Gastroesophageal sphincter (tissue), 4 donors: ENCODE measurements around the gene C5AR2. TPM values are rescaled to one million over a fixed set of nuclear protein-coding genes. Genes with fewer than 3 reads are reported as not detected.
"Not testable (repeated sequence)": the region's sequence is repeated elsewhere in the genome, so short reads cannot be mapped to it uniquely, and the experiment has no call there.

Experiments
- ATAC-seq: fragments of 150-250 bp; one replicate; pipeline ENCODE4 v1.9.1; 2016; ENCODE audit warnings: mild to moderate bottlenecking, moderate library complexity
- H3K27ac ChIP-seq, 4 donors: fragments of 200-600 bp; sonication (generic) in 3 of 4; 1 replicate in 3 of 4; 2 replicates in 1 of 4; pipeline ENCODE4 v1.5.1; 2016 to 2019
- H3K27me3 ChIP-seq: fragments of 200-600 bp; sonication (generic); one replicate; pipeline ENCODE4 v1.5.1; 2019
- H3K36me3 ChIP-seq, 2 donors: fragments of 200-600 bp; sonication (generic); one replicate each; pipeline ENCODE4 v1.5.1; 2019; ENCODE audit warnings: control low read depth in 1 of 2
- H3K4me1 ChIP-seq, 3 donors: fragments of 200-600 bp; sonication (generic); 1 replicate in 2 of 3; 2 replicates in 1 of 3; pipeline ENCODE4 v1.5.1; 2016 to 2019; ENCODE audit warnings: control low read depth in 2 of 3
- H3K4me3 ChIP-seq, 2 donors: fragments of 200-600 bp; sonication (generic); one replicate each; pipeline ENCODE4 v1.5.1; 2019; ENCODE audit warnings: mild to moderate bottlenecking in 1 of 2, moderate library complexity in 1 of 2
- H3K9me3 ChIP-seq, 3 donors: fragments of 200-600 bp; sonication (generic); one replicate each; pipeline ENCODE4 v1.5.1; 2017 to 2019; ENCODE audit warnings: control low read depth in 2 of 3
- EP300 ChIP-seq: sonication (generic); formaldehyde crosslinking; IDR thresholded peaks from one replicate; pipeline ENCODE4 v1.6.1; 2017; ENCODE audit warnings: antibody characterized with exemption, mild to moderate bottlenecking
- POLR2A ChIP-seq, 2 donors: fragments of 450-650 bp; IDR thresholded peaks; one replicate each; pipeline ENCODE4 v1.6.1; 2017; ENCODE audit warnings: antibody characterized with exemption in 2 of 2, mild to moderate bottlenecking in 2 of 2, moderate library complexity in 1 of 2
- POLR2AphosphoS5 ChIP-seq: sonication (generic); formaldehyde crosslinking; IDR thresholded peaks from one replicate; pipeline ENCODE4 v1.6.1; 2017; ENCODE audit warnings: antibody characterized with exemption
- WGBS, 2 donors: methylation state at CpG; one replicate each; pipeline ENCODE4 v1.1.5; 2018; ENCODE audit warnings: low coverage in 1 of 2; 5-methylcytosine and 5-hydroxymethylcytosine counted together
- total RNA-seq, 4 donors: library from RNA; depleted of rRNA; stranded (reverse); fragments of >200 nt; gene quantifications; one replicate each; pipeline ENCODE4 v1.1.0, GENCODE V29; 2016
- TF ChIP-seq, protein P1 (sequence below), 4 experiments: fragments of 200-600 bp in 2 of 4; fragments of 450-650 bp in 2 of 4; sonication (generic) in 1 of 4; IDR thresholded peaks; one replicate each; pipeline ENCODE4 v1.5.1; 2017 to 2019; ENCODE audit warnings: antibody characterized with exemption in 4 of 4, mild to moderate bottlenecking in 2 of 4, moderate library complexity in 2 of 4

The C5AR2 gene
- total RNA-seq, 4 donors from 2014 or later, result 0.15 to 2.3 (median 1.2) TPM

DNA sequence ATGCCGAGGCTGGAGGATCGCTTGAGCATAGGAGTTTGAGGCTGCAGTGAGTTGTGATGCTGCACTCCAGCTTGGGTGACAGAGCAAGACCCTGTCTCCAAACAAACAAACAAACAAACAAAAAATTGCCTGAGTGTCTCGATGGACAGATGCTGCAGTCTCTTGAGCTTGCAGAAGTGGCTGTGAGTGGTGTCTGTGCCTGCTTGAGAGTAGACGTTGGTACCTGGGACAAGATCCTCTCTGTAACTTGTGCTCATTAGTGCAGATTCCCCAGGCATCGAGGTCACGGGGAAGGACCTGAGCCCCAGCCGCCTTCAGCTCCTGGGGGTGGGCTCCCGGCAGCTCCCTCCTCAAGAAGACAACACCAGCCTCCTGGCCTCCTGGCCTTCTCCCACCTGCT is 8.6 kb upstream of the C5AR2 start:
- Histone ChIP-seq H3K27ac (peak overlapping the region in 2 of 4 donors; percentile 35 to 57), H3K4me1 (no peaks in the 10 kb centered on the region), H3K9me3 (no peaks in the 10 kb centered on the region), H3K4me3 (no peak overlapping the region), H3K36me3 (no peaks in the 10 kb centered on the region), H3K27me3 (peaks cover 53% of the 10 kb centered on the region)
- ATAC-seq, result no peak
- 67 to 69% methylated on average over 7 to 8 of the region's 8 CpGs for WGBS, 2 donors
- TF ChIP-seq, protein P1, sequence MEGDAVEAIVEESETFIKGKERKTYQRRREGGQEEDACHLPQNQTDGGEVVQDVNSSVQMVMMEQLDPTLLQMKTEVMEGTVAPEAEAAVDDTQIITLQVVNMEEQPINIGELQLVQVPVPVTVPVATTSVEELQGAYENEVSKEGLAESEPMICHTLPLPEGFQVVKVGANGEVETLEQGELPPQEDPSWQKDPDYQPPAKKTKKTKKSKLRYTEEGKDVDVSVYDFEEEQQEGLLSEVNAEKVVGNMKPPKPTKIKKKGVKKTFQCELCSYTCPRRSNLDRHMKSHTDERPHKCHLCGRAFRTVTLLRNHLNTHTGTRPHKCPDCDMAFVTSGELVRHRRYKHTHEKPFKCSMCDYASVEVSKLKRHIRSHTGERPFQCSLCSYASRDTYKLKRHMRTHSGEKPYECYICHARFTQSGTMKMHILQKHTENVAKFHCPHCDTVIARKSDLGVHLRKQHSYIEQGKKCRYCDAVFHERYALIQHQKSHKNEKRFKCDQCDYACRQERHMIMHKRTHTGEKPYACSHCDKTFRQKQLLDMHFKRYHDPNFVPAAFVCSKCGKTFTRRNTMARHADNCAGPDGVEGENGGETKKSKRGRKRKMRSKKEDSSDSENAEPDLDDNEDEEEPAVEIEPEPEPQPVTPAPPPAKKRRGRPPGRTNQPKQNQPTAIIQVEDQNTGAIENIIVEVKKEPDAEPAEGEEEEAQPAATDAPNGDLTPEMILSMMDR (IDR thresholded peaks at IDR 0.05), result no peak
- TF ChIP-seq EP300 (no peak), POLR2AphosphoS5 (no peak), POLR2A (IDR thresholded peaks at IDR 0.05) (no peak)

GRCh38 chr19:47323872-47324271 is 8.1 kb upstream of the C5AR2 start:
- H3K27me3 ChIP-seq, result peaks cover 54% of the 10 kb centered on the region
- no peaks in the 10 kb centered on the region for H3K9me3 ChIP-seq
- WGBS, 2 donors, result 66 to 73% methylated on average over 10 to 12 of the region's 12 CpGs
- ATAC-seq, result no peak
- H3K4me3 ChIP-seq, result peak overlapping the region in 1 of 2 donors; percentile 12
- H3K36me3 ChIP-seq, result no peaks in the 10 kb centered on the region
- peak overlapping the region in 3 of 4 donors; percentile 35 to 57 (median 51) for H3K27ac ChIP-seq
- no peak for TF ChIP-seq POLR2AphosphoS5
- TF ChIP-seq EP300, result no peak
- TF ChIP-seq, protein P1 (IDR thresholded peaks at IDR 0.05), result no peak
- no peak for TF ChIP-seq POLR2A (IDR thresholded peaks at IDR 0.05)
- no peaks in the 10 kb centered on the region for H3K4me1 ChIP-seq

- peak overlapping the region in 2 of 4 donors; percentile 35 to 57 for H3K27ac ChIP-seq
- WGBS, 2 donors, result 51% methylated on average over 6 of the region's 9 CpGs; no CpG with 5 or more reads in 1 of the 2 donors
- peaks cover 53% of the 10 kb centered on the region for H3K27me3 ChIP-seq
- no peaks in the 10 kb centered on the region for H3K36me3 ChIP-seq
- H3K4me3 ChIP-seq, result no peak overlapping the region
- peak; percentile 67 for ATAC-seq
- TF ChIP-seq EP300 (no peak), POLR2AphosphoS5 (no peak), POLR2A (IDR thresholded peaks at IDR 0.05) (no peak)
- TF ChIP-seq, protein P1 (IDR thresholded peaks at IDR 0.05), result no peak
- no peaks in the 10 kb centered on the region for H3K9me3 ChIP-seq
- no peaks in the 10 kb centered on the region for H3K4me1 ChIP-seq
These were observed 7.5 kb upstream of the C5AR2 start for GRCh38 chr19:47324502-47324901.

GRCh38 chr19:47330466-47330869 is 1.5 kb upstream of the C5AR2 start:
- peak overlapping the region in 2 of 4 donors; percentile 45 to 64 for H3K27ac ChIP-seq
- peak; percentile 66 for ATAC-seq

DNA sequence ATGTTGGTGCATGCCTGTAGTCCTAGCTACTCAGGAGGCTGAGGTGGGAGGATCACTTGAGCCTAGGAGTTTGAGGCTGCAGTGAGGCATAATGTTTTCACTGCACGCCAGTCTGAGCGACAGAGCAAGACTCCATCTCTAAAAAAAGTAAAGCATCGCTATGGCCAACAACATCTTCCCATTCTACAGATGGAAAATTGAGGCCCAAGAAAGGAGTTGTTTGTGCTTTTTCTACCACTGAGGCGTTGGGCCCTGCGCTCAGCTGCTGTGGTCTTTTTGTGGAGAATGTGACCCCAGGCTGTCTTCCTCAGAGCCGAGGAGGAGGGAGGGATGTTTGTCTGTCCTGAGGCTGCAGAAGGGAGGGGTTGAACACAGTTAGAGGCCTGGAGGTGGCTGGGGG is 485 bp upstream of the C5AR2 start:
- Histone ChIP-seq H3K4me1 (no peaks in the 10 kb centered on the region), H3K27ac (peak overlapping the region in 2 of 4 donors; percentile 43 to 64), H3K36me3 (no peaks in the 10 kb centered on the region), H3K9me3 (no peaks in the 10 kb centered on the region), H3K4me3 (no peak overlapping the region), H3K27me3 (peaks cover 43% of the 10 kb centered on the region)
- WGBS, 2 donors, result 86% methylated on average over 5 of the region's 6 CpGs; no CpG with 5 or more reads in 1 of the 2 donors
- no peak for TF ChIP-seq POLR2A (IDR thresholded peaks at IDR 0.05)
- no peak for ATAC-seq

More at GRCh38 chr19:47330466-47330869, 1.5 kb upstream of the C5AR2 start:
- H3K4me3 ChIP-seq, result no peak overlapping the region
- H3K36me3 ChIP-seq, result no peaks in the 10 kb centered on the region
- TF ChIP-seq EP300, result no peak
- TF ChIP-seq POLR2A (IDR thresholded peaks at IDR 0.05), result no peak
- TF ChIP-seq POLR2AphosphoS5, result no peak
- TF ChIP-seq, protein P1 (IDR thresholded peaks at IDR 0.05), result no peak
- WGBS, 2 donors, result 46 to 51% methylated on average over 6 to 7 of the region's 9 CpGs
- H3K4me1 ChIP-seq, result no peaks in the 10 kb centered on the region
- H3K9me3 ChIP-seq, result no peaks in the 10 kb centered on the region
- H3K27me3 ChIP-seq, result peaks cover 43% of the 10 kb centered on the region

DNA sequence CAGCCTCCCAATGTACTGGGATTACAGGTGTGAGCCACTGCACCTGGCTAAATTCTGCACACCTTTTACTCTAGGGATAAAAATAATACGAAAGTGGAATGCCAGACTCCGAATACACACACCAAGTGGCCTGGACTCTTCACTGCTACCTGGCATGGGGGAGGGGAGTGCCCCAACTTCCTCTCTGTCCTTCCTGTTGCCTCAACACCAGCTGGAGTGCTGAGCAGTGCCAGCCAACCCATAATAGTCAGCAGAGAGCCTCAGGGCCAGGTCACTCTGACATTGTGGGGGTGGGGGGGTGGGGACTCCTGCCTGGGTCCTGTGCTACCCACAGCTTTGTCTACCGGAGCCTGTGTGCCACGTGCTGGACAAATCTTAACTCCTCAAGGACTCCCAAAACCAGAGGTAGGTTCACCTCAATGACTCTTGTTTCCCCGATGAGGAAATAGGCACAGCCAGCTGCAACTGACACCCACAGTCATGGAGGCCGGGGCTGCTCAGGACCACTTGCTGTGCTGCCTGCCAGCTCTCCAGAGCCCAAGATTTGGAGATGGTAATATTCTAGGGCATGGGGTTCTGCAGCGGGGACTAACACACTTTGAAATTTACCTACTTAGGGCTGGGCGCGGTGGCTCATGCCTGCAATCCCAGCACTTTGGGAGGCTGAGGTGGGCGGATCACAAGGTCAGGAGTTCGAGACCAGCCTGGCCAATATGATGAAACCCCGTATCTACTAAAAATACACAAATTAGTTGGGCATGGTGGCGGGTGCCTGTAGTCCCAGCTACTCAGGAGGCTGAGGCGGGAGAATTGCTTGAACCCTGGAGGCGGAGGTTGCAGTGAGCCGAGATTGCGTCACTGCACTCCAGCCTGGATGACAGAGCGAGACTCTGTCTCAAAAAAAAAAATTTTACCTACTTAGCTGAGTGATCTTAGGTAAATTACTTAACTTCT is 5.1 kb downstream of the C5AR2 start:
- 75 to 83% methylated on average over 2 to 5 of the region's 18 CpGs for WGBS, 2 donors
- not testable (repeated sequence) for H3K4me3 ChIP-seq

More for the DNA sequence above, 5.1 kb downstream of the C5AR2 start:
- H3K27me3 ChIP-seq, result peaks cover 20% of the 10 kb centered on the region
- H3K27ac ChIP-seq, result peak overlapping the region in 1 of 4 donors; percentile 22
- peak; percentile 45 for ATAC-seq
- H3K9me3 ChIP-seq, H3K4me1 ChIP-seq, H3K36me3 ChIP-seq: not testable (repeated sequence)
